GM20000 (cell line): ENCODE results near the gene HAGH.

Experiments used
- DNase-seq: peaks from one replicate; pipeline ENCODE4 v3.0.0; 2012; ENCODE audit warnings: low spot score
- CTCF ChIP-seq: IDR thresholded peaks from 2 replicates; pipeline ENCODE4 v1.5.1; 2012; ENCODE audit warnings: mild to moderate bottlenecking, control low read depth; ENCODE audit errors: extremely low read depth, missing control alignments

The HAGH gene

DNA sequence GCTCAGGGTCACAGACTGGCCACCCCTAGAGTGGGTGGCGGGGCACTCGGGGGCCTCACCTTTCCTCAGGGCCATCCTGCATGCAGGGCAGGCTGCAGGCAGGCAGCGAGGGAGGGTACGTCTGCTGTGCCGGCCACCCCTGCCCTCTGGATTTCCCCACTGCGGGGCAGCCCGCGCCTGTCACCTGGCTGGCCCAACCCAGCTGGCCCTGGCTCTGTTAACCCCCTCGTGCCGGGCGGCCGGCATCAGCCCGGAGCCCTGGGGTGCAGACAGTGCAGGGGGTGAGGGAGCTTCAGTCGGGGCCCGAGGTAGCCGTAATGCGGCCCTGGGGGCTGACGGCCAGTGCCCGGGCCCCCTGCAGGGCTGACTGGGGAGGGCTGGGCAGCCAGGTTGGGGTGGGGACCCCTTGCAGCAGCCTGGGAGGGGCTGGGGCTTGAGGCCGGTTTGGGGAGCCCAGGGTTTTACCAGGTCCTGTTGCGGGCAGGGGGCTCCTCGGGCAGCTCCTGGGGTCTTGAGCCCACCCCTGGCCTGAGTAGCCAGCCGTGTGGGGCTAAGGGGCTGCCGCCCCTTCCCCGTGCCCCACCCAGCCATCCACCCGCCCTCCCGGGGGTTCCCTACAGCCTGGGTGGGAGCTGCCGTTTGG is 32.9 kb downstream of the HAGH start, which contains the start of gene IGFALS:
Gene IGFALS (minus strand): TSS at position 128 of the 643 bp plus-strand sequence. CDS start 53 bp downstream, at position 75.
- no peak for DNase-seq
- TF ChIP-seq CTCF: no peak

DNA sequence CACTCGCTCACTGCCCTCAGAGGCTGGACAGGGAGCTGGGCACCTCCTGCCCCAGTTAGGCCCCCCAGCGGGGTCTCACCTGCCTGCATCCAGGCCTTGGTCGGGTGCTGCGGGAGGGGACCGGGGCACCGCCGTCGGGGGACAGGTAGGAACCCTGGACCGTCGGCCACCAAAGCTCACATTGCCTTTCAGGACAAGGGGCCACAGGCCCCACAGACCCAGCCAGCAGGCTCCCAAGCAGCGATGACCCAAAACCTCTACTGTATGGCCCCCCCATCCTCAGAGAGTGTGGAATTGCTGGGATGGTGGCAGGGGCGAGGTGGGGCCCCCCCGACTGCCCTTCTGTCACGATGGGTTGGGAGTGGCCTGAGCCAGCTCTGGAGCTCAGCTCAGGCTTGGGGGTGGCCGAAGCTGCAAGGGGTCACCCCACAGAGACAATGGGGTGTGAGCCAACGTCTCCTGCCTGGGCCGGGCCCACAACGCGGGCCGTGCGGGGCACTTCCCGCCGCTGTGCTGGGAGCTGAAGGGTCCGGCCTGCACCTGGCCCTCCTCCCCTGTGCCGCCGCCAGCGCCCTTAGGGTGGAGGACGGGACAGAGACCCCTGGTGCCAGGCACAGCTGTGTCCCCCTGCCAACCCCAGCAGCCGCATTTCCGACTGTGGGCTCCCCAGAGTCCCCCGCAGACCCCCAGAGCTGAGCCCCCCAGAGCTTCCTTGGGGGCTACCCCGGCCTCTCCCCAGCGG is 33.6 kb downstream of the HAGH start:
- no peak for DNase-seq
- TF ChIP-seq CTCF: no peak

GRCh38 chr16:1791943-1792812 is 34.4 kb downstream of the HAGH start:
- TF ChIP-seq CTCF: no peak
- DNase-seq: no peak

DNA sequence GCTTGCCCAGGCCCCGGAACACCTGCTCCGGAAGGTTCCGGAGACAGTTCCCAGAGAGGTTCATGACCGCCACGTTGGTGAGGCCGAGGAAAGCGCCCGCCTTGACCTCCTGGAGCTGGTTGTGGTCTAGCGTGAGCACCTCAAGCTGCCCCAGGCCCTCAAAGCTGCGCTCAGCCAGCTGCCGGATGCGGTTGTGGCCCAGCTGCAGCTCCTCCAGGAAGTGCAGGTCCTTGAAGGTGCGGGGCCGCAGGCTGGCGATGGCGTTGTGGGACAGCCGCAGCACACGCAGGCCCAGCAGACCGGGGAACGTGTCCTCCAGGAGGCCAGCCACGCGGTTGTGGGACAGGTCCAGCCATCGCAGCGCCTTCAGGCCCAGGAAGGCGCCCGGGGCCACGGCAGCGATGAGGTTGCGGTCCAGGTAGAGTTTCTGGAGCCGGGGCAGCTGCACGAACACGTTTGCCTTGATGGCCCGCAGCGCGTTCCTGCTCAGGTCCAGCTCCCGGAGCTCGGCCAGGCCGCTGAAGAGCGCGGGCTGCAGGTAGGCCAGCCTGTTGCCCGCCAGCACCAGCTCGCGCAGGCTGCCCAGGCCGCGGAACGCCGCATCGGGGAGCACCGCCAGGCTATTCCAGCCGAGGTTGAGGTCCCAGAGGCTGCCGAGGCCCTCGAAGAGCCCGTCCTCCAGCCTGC is 35.2 kb downstream of the HAGH start:
- no peak for DNase-seq
- TF ChIP-seq CTCF: no peak

- DNase-seq: no peak
- no peak for TF ChIP-seq CTCF
Measured at GRCh38 chr16:1790611-1791255, 35.9 kb downstream of the HAGH start.

- TF ChIP-seq CTCF: no peak
- DNase-seq: no peak
Measured at GRCh38 chr16:1790261-1790610, 36.4 kb downstream of the HAGH start.
